HG03432 (cell line): ENCODE results near the gene SWAP70.

ENCODE experiments used
- ATAC-seq: cut with Tn5 transposase; IDR thresholded peaks from one replicate; pipeline ENCODE4 v1.9.1; 2021; ENCODE audit warnings: mild to moderate bottlenecking, moderate library complexity; ENCODE audit not compliant: unreplicated experiment

The SWAP70 gene

GRCh38 chr11:9771071-9771511 is 107.2 kb downstream of the SWAP70 start:
- no peak for ATAC-seq

DNA sequence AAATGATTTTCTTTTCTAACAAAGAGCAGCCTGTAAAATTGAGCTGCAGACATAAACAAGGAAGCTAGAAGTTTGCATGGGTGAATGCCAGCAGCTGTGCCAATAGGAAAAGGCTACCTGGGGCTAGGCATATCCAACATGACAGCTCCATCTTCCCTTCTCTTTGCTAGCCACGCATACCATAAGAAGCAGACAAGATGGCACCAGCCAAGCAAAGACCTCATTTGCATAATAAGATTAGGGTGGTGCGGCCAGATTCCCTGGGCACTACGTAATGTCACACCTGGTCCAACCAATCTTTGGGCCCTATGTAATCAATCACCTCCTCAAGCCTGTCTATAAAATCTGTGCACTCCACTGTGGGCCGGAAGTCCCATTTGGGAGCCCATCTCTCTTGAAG is 108.3 kb downstream of the SWAP70 start:
- no peak for ATAC-seq

- ATAC-seq = no peak
Observed at GRCh38 chr11:9773524-9773923, 109.6 kb downstream of the SWAP70 start.

GRCh38 chr11:9774109-9774508 is 110.2 kb downstream of the SWAP70 start:
- no peak for ATAC-seq

- ATAC-seq = no peak
Observed at GRCh38 chr11:9774591-9775397, 110.9 kb downstream of the SWAP70 start.

GRCh38 chr11:9775398-9775779 is 111.5 kb downstream of the SWAP70 start:
- ATAC-seq = no peak

DNA sequence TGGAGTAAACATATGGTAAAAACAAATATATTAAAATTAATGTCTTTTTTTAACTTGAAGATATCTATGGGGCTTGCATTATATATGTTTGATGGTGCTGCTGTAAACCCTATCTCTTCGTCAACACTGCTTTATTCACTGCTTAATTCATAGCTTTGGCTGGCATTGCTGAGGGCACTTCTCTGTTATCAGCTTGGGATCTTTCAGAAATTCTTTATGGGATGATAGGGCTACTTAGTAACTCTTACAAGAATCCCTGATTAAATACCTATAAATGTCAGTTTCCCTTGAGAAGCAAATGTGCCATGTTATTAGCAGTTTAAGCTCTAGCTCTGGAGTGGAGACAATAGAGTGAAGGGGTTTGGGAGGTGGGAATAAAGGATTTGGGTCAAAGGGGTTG is 112.3 kb downstream of the SWAP70 start:
- ATAC-seq = no peak

DNA sequence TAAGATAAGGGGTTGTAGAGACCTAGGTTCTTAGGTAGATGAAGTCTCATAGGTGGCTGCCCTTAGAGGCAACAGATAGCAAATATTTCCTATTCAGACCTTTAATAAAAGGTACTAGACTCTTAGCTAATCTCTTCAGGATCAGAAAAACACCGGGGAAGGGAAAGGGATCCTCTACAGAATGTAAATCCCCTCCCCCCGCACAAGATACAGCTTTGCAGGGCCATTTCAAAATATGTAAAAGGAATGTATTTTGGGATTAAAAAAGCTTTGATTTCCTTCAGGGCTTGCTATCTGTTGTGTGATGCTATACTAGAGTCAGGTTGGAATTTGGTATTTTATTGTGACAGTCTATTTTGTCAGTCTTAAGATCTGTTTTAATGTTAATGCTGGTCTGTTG is 113.2 kb downstream of the SWAP70 start:
- ATAC-seq = no peak

DNA sequence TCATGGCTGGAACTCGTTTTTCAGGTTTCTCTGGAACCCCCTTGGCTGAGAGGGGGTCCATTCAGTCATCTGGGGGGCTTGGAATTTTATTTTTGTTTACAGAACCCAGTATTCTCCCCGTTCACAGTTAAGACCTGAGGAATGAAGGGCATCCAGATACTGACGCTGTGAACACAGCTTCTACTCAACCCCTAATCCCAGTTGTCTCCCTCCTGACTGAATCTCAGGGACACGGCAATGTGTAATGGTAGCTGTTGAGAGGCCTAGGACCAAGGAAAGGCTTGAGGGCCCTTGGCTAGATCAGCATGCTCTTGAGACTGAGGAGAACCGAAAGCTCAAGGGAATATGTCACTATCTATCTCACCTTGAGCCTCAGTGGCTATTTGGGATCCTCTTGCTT is 113.6 kb downstream of the SWAP70 start:
- no peak for ATAC-seq

DNA sequence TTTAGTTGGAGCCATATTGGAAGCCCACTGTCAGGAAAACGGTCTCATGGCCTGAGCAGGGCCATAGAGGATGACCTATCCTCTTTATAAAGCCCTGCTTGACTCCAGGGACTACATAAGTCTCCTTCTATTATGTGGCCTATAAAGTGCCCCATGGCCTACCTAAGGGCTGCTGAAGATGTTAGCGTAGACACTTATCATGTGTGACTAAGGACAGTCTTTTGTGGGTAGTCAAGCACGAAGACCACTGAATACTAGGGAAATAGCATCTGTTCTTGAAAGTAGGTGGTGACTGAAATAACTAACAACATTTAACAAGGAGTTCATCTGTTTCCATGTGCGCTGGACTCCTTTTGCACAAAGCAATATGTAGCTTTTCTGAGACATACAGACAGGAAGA is 117.1 kb downstream of the SWAP70 start:
- ATAC-seq = no peak

DNA sequence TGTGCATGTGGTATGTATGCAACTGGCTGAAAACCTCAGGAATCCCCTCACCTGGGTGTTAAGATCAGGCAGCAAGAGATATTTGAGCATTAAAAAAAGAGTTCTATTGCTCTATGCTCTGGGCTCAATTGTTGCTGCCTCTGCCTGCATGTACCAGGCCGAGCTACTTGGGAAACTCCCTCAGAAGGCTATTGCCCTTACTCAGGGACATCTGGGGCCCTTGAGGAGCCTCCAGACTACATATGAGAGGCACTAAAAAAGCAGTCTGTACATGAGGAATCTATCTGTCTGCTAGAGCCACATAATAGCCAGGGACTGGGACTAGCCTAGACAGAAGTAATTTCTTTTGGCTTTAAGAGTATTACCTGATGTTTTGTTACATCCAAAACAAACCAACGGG is 120.1 kb downstream of the SWAP70 start:
- ATAC-seq = no peak

GRCh38 chr11:9784602-9785315 is 120.9 kb downstream of the SWAP70 start:
- ATAC-seq = no peak

GRCh38 chr11:9787260-9787659 is 123.4 kb downstream of the SWAP70 start:
- ATAC-seq = no peak

- ATAC-seq = no peak
Observed at GRCh38 chr11:9787981-9788521, 124.2 kb downstream of the SWAP70 start.

GRCh38 chr11:9789910-9790309 is 126.0 kb downstream of the SWAP70 start:
- ATAC-seq = no peak

DNA sequence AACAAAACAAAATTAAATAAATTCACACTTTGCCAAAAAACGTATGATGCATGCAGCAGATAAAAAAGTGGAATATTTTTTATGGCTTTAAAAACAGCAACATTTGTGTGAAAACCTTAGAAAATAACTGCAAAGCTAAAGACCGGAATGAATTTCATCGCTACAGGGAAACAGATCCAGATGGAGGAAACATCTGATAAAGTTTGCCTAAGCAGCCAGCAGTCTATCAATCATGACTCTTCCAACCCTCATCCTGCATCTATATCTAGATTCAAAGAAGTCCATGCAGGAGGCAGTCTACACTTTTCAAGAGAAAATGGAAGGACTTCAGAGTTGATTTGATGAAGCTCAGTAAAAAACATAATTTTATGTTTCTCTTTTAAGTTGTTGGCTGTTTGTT is 126.8 kb downstream of the SWAP70 start:
- ATAC-seq = no peak

DNA sequence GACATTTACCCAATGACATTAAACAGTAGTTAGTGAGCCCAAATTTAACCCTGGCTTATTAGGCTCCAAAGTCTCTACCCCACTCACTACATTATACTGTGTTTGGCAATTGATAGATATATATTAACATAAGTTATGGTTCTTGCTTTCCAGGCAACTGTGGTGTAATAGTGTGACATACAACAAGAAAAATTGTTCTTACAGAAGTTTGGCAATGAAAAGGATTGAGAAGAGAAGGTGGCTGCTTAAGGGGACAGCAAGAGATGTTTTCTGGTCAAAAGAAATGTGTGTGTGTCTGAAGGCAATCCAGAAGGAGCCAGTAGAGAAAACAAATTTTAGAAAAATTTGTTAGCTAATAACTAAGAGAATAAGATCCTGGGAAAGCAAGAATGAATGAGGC is 132.4 kb downstream of the SWAP70 start:
- ATAC-seq = no peak

DNA sequence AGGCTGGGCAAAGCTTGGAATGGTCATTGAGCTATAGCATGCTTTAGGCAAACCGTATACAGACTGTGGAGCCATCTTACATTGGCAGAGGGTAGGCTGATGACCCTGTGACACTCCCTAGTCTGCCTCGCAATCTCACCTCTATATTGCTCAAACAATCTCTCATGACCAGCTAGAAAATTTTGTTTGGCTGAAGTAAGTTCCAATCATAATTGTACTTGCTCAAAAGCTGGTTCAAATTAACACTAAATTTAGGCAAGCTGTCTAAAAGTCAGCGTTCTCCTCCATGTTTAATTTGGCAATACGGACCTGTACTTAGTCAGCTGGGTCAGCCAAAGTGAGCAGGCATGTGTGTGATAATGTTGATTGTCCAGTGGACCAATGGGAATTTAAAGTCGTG is 133.0 kb downstream of the SWAP70 start:
- no peak for ATAC-seq

GRCh38 chr11:9797300-9797699 is 133.4 kb downstream of the SWAP70 start:
- ATAC-seq = no peak

DNA sequence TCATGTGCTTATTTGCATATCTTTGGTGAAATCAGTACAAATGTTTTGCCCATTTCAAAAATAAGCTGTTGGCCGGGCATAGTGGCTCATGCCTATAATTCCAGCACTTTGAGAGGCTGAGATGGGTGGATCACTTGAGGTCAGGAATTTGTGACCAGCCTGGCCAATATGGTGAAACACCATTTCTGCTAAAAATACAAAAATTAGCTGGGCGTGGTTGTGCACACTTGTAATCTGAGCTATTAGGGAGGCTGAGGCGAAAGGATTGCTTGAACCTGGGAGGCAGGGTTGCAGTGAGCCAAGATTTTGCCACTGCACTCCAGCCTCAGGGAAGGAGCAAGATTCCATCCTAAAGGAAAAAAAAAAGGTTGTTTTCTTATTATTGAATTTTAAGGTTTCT is 136.0 kb downstream of the SWAP70 start:
- ATAC-seq = no peak

DNA sequence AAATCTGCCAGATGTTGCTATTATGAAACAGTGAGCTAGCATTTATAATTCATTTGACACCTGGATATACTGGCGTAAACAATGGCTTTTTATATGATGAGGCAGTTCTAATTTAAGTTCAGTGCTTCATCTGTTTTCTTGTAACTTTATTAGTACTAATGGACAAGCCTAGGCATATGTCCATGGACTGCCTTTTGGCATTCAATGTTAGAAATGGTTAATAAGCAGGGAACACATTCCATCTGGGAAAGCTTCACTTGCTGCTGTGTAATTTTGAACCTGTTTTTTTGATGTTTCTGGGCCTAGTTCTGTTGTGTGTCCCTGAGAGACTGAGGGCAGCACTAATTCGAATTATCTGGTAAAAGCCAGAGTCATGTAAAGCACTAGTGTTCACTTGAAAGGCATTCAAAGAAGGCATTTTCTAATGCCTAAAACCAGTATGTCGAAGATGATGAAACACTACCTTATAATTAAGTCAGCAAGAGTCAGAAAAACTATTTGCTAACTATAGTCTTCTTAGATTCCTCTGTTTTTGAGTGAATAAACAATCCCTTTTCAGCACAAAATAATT is 138.5 kb downstream of the SWAP70 start:
- no peak for ATAC-seq
